HG03442 (cell line): ENCODE measurements around the gene RBM47.

Experiments used
- ATAC-seq: cut with Tn5 transposase; IDR thresholded peaks from one replicate; pipeline ENCODE4 v1.9.1; 2021; ENCODE audit warnings: mild to moderate bottlenecking, moderate library complexity; ENCODE audit not compliant: unreplicated experiment

The RBM47 gene

GRCh38 chr4:40592034-40592433 is 37.6 kb downstream of the RBM47 start:
- no peak for ATAC-seq

- no peak for ATAC-seq
These were observed 41.8 kb downstream of the RBM47 start for GRCh38 chr4:40587826-40588225.

- no peak for ATAC-seq
These were observed 42.3 kb downstream of the RBM47 start for GRCh38 chr4:40587351-40587750.

- ATAC-seq = no peak
These were observed 42.9 kb downstream of the RBM47 start for GRCh38 chr4:40586729-40587128.

- no peak for ATAC-seq
These were observed 43.6 kb downstream of the RBM47 start for GRCh38 chr4:40586034-40586433.

GRCh38 chr4:40585201-40585799 is 44.4 kb downstream of the RBM47 start:
- ATAC-seq = no peak

- no peak for ATAC-seq
These were observed 45.0 kb downstream of the RBM47 start for GRCh38 chr4:40584517-40585141.

GRCh38 chr4:40583850-40584439 is 45.7 kb downstream of the RBM47 start:
- no peak for ATAC-seq

- no peak for ATAC-seq
These were observed 47.3 kb downstream of the RBM47 start for GRCh38 chr4:40582413-40582812.

GRCh38 chr4:40581254-40582140 is 48.2 kb downstream of the RBM47 start:
- no peak for ATAC-seq

GRCh38 chr4:40579983-40580382 is 49.7 kb downstream of the RBM47 start:
- no peak for ATAC-seq

- ATAC-seq = no peak
These were observed 51.9 kb downstream of the RBM47 start for GRCh38 chr4:40577588-40578253.

GRCh38 chr4:40576651-40577480 is 52.8 kb downstream of the RBM47 start:
- ATAC-seq = peak; percentile 57

- ATAC-seq = no peak
These were observed 53.8 kb downstream of the RBM47 start for GRCh38 chr4:40575846-40576245.

GRCh38 chr4:40573593-40574311 is 55.9 kb downstream of the RBM47 start:
- no peak for ATAC-seq

- ATAC-seq = no peak
These were observed 56.9 kb downstream of the RBM47 start for GRCh38 chr4:40572692-40573310.

- no peak for ATAC-seq
These were observed 58.5 kb downstream of the RBM47 start for GRCh38 chr4:40571208-40571607.

GRCh38 chr4:40570348-40571077 is 59.2 kb downstream of the RBM47 start:
- ATAC-seq = no peak
